HEK293 (cell line): ENCODE results near the gene SRC.

Experiments
- CTCF ChIA-PET: fragments of 350-600 bp; formaldehyde crosslinking; extraction: SDS; loops from one replicate; lab custom pipeline; 2021; ENCODE audit warnings: antibody characterized with exemption; lab: Yijun Ruan, JAX
- POLR2A ChIA-PET: fragments of 300-600 bp; formaldehyde crosslinking; extraction: SDS; loops from one replicate; lab custom pipeline; 2020; ENCODE audit warnings: antibody characterized with exemption, inconsistent platforms; lab: Yijun Ruan, JAX
- H3K27ac ChIP-seq: fragments of 200-500 bp; sonication (Bioruptor generic); 2 replicates; pipeline ENCODE4 v1.5.1; 2014; ENCODE audit warnings: low read depth, low read length, control low read depth, inconsistent platforms; ENCODE audit errors: extremely low read depth
- H3K36me3 ChIP-seq, 2 experiments: fragments of 200-500 bp in 1 of 2; sonication (Bioruptor generic) in 1 of 2; 1 replicate in 1 of 2; 2 replicates in 1 of 2; pipeline ENCODE4 v1.5.1; 2014 to 2017; ENCODE audit warnings: inconsistent platforms in 2 of 2, low read length in 2 of 2; ENCODE audit not compliant: control insufficient read depth in 2 of 2, insufficient read depth in 1 of 2
- H3K4me1 ChIP-seq: fragments of 200-500 bp; sonication (Bioruptor generic); 2 replicates; pipeline ENCODE4 v1.5.1; 2014; ENCODE audit warnings: mild to moderate bottlenecking, low read length, inconsistent platforms; ENCODE audit not compliant: control insufficient read depth, insufficient read depth
- H3K4me3 ChIP-seq: 2 replicates; pipeline ENCODE4 v1.5.1; 2011; ENCODE audit warnings: low read depth, mild to moderate bottlenecking, control low read depth, low read length, moderate library complexity
- H3K9me3 ChIP-seq: fragments of 200-500 bp; sonication (Bioruptor generic); 2 replicates; pipeline ENCODE4 v1.5.1; 2014; ENCODE audit warnings: low read depth, low read length, inconsistent platforms; ENCODE audit not compliant: control insufficient read depth, insufficient read depth
- EGR2 ChIP-seq: fragments of 450-650 bp; formaldehyde crosslinking; IDR thresholded peaks from 2 replicates; pipeline ENCODE4 v1.5.1; 2016; ENCODE audit warnings: low read depth, missing biosample characterization, missing genetic modification characterization
- HOXA7 ChIP-seq: sonication (generic); formaldehyde crosslinking; IDR thresholded peaks from 2 replicates; pipeline ENCODE4 v1.8.1; 2022; ENCODE audit warnings: missing genetic modification reagents, borderline replicate concordance
- HOXC10 ChIP-seq: sonication (generic); formaldehyde crosslinking; IDR thresholded peaks from 2 replicates; pipeline ENCODE4 v1.8.1; 2023; ENCODE audit warnings: mild to moderate bottlenecking, missing genetic modification reagents
- SP3 ChIP-seq: fragments of 450-650 bp; formaldehyde crosslinking; IDR thresholded peaks from 2 replicates; pipeline ENCODE4 v1.5.1; 2016; ENCODE audit warnings: missing biosample characterization, missing genetic modification characterization
- YY1 ChIP-seq: fragments of 450-650 bp; formaldehyde crosslinking; IDR thresholded peaks from 2 replicates; pipeline ENCODE4 v1.5.1; 2018; ENCODE audit warnings: missing biosample characterization, missing genetic modification characterization
- ZFP37 ChIP-seq: fragments of 450-650 bp; formaldehyde crosslinking; IDR thresholded peaks from 2 replicates; pipeline ENCODE4 v1.5.1; 2016; ENCODE audit warnings: missing biosample characterization, missing genetic modification characterization
- ZFP69B ChIP-seq: fragments of 450-650 bp; formaldehyde crosslinking; IDR thresholded peaks from 2 replicates; pipeline ENCODE4 v1.5.1; 2016; ENCODE audit warnings: missing biosample characterization, missing genetic modification characterization
- ZIC2 ChIP-seq: fragments of 450-650 bp; formaldehyde crosslinking; IDR thresholded peaks from 2 replicates; pipeline ENCODE4 v1.5.1; 2016; ENCODE audit warnings: missing biosample characterization, missing genetic modification characterization
- ZNF214 ChIP-seq: fragments of 450-650 bp; formaldehyde crosslinking; IDR thresholded peaks from 2 replicates; pipeline ENCODE4 v1.5.1; 2017; ENCODE audit warnings: missing biosample characterization, mild to moderate bottlenecking, missing genetic modification characterization, borderline replicate concordance
- ZNF398 ChIP-seq: fragments of 450-650 bp; formaldehyde crosslinking; IDR thresholded peaks from 2 replicates; pipeline ENCODE4 v1.5.1; 2017; ENCODE audit warnings: missing biosample characterization, missing genetic modification characterization
- ZNF629 ChIP-seq: fragments of 450-650 bp; formaldehyde crosslinking; IDR thresholded peaks from 2 replicates; pipeline ENCODE4 v1.5.1; 2017; ENCODE audit warnings: missing biosample characterization, missing genetic modification characterization
- ZNF747 ChIP-seq: fragments of 450-650 bp; formaldehyde crosslinking; IDR thresholded peaks from 2 replicates; pipeline ENCODE4 v1.5.1; 2016; ENCODE audit warnings: missing biosample characterization, missing genetic modification characterization
- ZNF837 ChIP-seq: fragments of 450-650 bp; formaldehyde crosslinking; IDR thresholded peaks from 2 replicates; pipeline ENCODE4 v1.5.1; 2016; ENCODE audit warnings: missing biosample characterization, missing genetic modification characterization
- ZSCAN4 ChIP-seq: fragments of 450-650 bp; formaldehyde crosslinking; IDR thresholded peaks from 2 replicates; pipeline ENCODE4 v1.5.1; 2017; ENCODE audit warnings: missing biosample characterization, missing genetic modification characterization
- TF ChIP-seq, protein P1 (sequence below): fragments of 450-650 bp; formaldehyde crosslinking; IDR thresholded peaks from 2 replicates; pipeline ENCODE4; 2016; ENCODE audit warnings: missing biosample characterization, missing genetic modification characterization

The SRC gene

DNA sequence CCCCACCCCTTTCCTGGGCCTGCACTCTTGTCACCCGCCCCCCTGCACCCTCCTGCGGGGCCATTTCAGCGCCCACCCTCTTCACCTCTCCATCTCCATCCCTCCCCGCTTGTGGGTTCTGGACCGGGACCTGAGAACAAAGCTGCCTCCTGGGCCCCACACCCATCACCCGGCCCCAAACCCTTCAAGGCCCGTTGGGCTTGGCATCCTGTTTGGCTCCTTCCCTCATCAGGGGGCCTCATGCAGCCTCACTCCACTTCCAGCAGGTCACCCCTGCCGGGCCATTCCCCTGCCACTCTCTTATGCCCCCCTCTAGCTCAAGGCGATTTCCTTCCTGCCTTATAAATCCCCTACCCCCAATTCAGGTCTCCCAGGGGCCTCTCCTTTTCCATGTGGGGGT, 67.4 kb downstream of the SRC start (continued):
- TF ChIP-seq ZFP37 (tag by site-specific recombination), result no peak
- TF ChIP-seq SP3 (tag by site-specific recombination), result no peak
- TF ChIP-seq, protein P1, sequence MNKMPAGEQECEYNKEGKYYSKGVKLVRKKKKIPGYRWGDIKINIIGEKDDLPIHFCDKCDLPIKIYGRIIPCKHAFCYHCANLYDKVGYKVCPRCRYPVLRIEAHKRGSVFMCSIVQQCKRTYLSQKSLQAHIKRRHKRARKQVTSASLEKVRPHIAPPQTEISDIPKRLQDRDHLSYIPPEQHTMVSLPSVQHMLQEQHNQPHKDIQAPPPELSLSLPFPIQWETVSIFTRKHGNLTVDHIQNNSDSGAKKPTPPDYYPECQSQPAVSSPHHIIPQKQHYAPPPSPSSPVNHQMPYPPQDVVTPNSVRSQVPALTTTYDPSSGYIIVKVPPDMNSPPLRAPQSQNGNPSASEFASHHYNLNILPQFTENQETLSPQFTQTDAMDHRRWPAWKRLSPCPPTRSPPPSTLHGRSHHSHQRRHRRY (tag by site-specific recombination), result no peak
- no peak for TF ChIP-seq YY1 (tag by site-specific recombination)
- TF ChIP-seq HOXC10 (CRISPR knock-in tag), result no peak
- no peak for TF ChIP-seq ZNF747
- TF ChIP-seq ZFP69B (tag by site-specific recombination), result no peak
- TF ChIP-seq ZNF837 (tag by site-specific recombination), result no peak
- TF ChIP-seq, all 188 proteins: peak for 4

DNA sequence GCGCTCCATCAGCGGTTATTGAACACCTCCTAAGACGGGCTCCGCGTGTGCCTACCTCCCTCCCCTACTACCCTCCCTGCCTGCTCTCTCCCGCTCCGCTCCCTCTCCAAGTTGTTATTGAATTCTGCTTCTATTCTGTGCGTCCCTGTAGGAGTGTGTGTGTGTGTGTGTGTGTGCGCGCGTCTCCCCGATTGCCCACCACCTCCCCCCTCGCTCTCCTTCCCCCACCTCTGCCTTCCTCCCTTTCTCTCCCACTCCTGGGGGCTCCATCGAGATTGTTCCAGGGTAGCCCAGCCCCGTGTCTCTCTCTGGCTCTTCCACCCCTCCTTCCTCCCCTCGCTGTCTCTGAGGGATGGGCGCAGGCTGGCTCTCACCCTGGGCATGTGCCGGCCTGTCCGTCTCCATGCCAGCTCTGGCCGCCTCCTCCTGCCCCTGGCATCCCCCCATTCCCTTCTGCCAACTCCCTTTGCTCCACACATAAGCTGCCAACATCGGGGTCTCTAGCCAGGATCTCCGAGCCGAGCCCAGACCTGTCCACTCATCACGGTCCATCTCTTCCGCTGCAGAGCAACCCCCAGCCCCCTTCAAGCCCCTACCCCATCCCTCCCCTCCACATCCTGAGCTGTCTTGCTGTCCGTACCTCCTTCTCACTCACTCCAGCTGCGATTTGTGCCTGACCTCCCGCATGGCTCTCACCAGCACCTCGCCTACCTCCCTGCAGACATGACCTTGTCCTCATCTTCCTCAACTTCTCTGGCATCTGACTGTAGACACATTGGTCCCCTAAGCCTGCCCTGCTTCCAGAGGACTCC, 68.5 kb downstream of the SRC start:
- no peaks in the 10 kb centered on the region for H3K4me1 ChIP-seq
- TF ChIP-seq ZNF629 (tag by site-specific recombination) (no peak), HOXA7 (no peak), ZNF214 (tag by site-specific recombination) (no peak), EGR2 (peak; percentile 14; the same call in 1 of the 2 replicates), ZNF398 (tag by site-specific recombination) (0 out of 2 replicates have a peak, but pooled peaks have one; percentile 30)
- TF ChIP-seq, all 188 proteins: peak for 2
- Histone ChIP-seq H3K4me3 (no peak overlapping the region), H3K9me3 (no peaks in the 10 kb centered on the region), H3K27ac (no peak overlapping the region), H3K36me3 (no peaks in the 10 kb centered on the region)
- ChIA-PET POLR2A (no interaction called here), CTCF (interaction anchor here (0.7 to 1.3 kb wide), 2 partner anchors 120 to 146 kb away, joined by 3 read pairs; no protein-coding TSS in a partner anchor)

DNA sequence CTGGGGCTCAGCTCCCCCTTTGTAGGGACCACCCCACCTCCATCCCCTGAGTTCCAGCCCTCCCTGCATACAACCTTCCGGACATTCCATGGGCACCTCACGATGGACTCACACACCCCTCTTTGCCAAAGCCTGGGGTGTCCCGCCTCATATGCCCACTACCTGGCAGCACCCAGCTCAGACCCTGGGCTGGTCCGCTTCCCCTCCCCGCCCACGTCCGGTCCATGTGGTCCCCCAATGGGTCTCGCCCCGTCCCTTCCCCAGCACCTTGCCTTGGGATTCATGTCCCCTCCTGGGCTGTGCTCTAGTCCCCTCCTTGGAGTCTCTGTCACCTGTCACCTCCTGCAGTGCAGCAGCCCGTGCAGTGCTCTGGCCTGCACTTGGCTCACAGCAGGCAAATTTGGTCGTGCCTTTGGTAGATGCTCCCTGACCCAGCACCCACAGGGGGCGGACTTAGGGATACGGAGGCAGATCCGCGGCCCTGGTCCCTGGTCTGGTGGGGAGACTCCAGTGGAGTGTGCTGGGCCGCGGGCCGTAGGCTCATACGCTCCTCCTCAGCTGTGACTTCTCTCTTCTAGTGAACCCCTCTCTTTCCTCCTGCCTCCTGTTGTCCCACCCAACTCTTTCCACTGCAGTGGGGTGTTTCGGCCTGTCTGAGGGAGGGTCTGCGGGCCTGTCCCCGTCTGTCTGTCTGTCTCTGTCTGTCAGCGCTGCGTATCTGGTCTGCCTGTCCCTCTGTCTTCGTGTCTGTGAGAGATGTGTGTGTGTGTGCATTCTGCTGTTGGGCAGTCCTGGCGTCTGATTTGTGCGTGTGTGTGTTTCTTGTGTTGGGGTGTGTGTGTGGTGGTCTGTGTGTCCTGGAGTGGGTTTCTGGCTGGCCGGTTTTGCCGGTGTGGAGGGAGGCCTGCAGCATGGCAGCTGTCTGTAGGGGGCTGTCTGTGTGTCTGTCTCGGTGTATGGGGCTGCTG, 69.5 kb downstream of the SRC start:
- ChIA-PET POLR2A (no interaction called here), CTCF (interaction anchor here (1.3 kb wide), 1 partner anchor 147 kb away, joined by 3 read pairs; no protein-coding TSS in a partner anchor)
- TF ChIP-seq ZIC2 (tag by site-specific recombination) (peak; percentile 64), ZSCAN4 (tag by site-specific recombination) (no peak)
- no peak overlapping the region for H3K4me3 ChIP-seq
- H3K4me1 ChIP-seq, result no peaks in the 10 kb centered on the region
- no peak overlapping the region for H3K27ac ChIP-seq
- no peaks in the 10 kb centered on the region for H3K36me3 ChIP-seq
- no peaks in the 10 kb centered on the region for H3K9me3 ChIP-seq
